HG02943 (cell line): ENCODE measurements around the gene TACR2.

Experiments
- ATAC-seq: cut with Tn5 transposase; IDR thresholded peaks from one replicate; pipeline ENCODE4 v1.9.1; 2021; ENCODE audit warnings: mild to moderate bottlenecking, low read depth, moderate library complexity; ENCODE audit not compliant: unreplicated experiment

Gene TACR2

DNA sequence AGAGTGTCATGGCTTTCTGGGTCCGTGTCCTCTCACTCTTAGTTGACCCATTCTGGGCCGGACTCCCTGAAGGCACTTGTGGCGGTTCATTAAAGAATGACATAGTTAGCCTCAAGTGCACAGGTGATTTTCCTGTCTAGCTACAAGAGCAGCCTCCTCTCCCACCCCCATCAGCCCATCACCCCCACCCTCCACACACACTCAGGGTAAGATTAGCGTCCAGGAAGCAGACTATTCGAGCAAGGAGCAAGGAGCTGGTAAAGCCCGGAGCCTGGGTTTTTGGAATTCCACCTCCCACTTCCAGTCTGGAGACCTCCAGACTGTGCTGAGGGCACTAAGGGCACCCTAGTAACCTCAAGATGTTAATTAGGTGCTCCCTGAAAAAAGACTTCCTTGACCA is 39.5 kb downstream of the TACR2 start:
- ATAC-seq, result no peak

DNA sequence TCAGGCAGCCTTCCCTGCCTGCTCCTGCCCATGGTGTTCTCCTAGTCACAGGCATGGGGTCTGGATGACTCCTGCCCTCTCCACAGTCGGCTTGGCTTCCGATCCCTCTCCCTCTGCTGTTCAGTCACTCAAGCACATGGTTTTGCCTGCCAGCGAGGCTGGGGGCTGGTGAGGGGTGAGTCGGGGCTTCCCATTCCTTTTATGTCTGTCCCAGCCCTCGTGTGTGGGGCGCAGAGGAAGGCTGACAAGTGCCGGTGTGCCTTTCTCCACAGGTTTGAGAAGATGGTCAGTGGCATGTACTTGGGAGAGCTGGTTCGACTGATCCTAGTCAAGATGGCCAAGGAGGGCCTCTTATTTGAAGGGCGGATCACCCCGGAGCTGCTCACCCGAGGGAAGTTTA is 40.1 kb downstream of the TACR2 start:
- ATAC-seq, result no peak

DNA sequence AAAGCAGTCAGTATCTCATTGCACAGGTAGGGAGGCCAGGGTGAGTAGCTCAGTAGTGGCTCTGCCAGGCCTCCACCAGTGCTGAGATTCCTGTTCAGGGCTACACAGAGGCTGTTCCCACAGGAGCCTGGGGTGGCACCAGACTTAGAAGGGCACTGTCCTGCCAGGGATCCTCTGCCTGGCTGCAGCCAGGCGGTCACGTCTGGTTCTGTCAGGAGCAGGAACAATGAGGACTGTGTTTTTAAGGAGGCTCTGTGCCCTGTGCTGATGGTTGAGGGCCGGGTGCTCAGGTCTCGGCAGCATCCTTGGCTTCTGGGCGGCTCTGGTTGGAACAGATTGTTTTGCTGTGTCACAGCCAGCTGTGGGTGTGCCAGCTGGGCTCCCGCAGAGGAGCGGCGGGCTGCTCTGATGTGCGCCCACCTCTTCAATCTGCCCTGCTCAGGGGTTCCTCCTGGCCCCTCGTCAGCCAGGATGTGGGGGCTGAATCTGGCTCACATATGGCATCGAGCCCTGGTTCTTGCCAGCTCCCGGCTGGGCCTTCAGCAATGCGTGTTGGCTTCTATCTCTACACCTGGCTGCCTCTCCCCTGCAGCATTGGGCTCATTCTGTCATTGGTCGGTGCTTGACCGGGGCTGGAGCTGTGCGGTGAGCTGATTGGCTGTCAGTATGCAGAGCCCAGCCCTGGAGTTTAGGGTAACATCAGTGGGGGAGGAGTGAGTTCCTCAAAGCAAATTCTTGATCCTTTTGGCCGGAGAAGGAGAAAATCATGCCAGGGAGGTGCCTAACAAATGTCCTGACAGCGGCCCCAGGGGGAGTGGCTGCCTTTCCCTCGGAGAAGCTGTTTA is 41.2 kb downstream of the TACR2 start:
- no peak for ATAC-seq

DNA sequence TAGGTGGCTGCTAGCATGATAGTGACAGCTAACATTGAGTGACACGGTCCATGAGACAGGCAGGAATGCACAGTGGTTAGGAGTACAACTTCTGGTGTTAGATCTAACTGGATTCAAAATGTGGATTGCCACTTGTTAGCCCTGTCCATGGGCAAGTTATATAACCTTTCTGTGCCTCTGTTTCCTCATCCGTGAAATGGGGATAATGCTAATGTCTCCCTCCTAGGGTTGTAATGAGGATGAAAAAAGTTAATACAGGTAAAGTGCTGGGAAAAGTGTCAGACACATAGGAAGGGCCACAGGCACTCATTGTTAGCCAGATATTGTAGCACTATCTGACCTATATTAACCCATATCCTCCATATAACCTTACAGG is 41.8 kb downstream of the TACR2 start:
- no peak for ATAC-seq

DNA sequence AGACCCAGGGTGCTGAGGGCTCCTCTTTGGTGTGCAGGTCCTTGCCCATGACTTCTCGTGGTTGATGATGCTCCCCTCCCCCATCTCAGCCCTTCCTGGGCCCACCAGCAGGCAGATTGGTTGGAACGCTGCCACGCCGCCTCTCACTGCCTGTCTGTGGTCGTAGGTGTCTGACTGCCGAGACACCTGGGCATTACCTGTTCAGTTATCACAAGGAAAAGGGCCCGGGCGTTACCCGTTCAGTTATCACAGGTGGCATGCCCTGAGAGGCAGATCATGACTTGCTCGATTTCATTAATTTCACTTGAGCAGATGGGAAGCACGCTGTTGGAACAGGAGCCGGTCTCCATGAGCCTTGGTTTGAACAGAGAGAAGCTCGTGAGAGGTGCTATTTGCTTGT is 42.5 kb downstream of the TACR2 start:
- ATAC-seq, result no peak

DNA sequence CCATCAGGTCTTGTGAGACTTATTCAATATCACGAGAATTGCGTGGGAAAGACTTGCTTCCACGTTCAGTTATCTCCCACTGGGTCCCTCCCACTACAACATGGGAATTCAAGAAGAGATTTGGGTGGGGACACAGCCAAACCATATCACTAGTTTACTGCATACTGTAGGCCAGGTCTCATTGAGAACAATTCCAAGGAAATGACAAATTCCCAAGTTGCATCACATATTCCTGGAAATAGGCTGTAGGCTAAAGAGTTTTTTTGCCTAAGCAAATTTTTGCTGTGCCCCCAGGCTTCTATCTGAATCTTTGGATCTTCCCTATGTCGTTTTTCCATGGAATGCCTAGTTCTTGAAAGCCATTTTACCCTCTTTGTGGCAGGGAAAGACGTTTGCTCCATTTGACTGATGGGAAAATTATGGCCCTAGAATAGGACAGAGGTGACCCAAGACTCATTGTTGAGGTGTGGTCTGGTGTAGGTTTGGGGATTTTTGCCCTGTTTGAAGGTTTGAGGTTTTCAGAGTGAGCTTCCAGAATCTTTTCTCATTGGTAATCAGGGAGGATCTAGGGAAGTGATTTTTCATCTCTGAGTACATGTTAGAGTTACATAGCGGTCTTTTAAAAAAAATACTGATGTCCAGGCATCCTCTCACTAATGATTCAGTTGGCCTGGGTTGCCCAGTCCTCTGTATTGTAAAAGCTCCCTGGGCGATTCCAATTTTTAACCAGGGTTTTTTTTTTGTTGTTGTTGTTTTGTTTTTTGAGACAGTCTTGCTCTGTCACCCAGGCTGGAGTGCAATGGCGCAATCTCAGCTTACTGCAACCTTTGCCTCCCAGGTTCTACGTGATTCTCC is 44.4 kb downstream of the TACR2 start:
- ATAC-seq, result no peak

DNA sequence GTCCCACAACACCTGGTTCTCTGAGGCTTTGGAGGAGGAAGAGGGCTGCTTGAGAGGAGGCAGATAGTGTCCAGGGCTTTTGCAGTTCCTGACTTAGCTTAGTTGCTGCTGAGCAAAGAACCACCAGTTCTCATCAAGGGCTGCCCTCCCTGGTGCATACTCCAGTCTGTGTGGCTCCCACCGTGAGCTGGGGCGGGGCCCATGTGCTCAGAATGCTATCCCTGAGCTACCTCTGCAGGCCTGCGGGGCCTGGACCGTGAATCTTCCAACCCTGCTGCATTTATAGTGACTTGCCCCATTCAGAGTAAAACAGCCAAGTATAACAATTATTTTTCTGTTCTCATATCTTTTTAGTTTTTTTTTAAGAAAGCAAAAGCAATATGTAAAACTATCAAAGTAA is 49.2 kb downstream of the TACR2 start:
- no peak for ATAC-seq

DNA sequence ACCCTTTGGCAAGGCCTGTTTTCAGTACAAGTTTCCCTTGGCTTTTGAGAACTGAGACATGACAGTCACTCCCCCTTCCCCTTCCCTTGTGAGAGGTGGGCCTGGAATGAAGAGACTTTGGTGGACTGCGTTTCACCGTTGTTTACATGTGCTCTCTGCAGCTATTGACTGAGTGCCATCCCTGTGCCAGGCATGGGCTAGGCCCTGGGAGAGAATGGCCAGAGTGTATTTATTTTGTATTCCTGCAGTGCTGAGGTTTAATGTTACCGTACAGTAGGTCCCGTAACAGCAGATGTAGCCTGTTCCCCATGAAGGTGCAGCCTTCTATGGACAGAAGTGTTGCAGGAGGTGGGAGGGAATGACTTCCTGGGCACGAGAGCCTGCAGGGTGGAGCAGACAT is 50.0 kb downstream of the TACR2 start:
- ATAC-seq, result no peak

DNA sequence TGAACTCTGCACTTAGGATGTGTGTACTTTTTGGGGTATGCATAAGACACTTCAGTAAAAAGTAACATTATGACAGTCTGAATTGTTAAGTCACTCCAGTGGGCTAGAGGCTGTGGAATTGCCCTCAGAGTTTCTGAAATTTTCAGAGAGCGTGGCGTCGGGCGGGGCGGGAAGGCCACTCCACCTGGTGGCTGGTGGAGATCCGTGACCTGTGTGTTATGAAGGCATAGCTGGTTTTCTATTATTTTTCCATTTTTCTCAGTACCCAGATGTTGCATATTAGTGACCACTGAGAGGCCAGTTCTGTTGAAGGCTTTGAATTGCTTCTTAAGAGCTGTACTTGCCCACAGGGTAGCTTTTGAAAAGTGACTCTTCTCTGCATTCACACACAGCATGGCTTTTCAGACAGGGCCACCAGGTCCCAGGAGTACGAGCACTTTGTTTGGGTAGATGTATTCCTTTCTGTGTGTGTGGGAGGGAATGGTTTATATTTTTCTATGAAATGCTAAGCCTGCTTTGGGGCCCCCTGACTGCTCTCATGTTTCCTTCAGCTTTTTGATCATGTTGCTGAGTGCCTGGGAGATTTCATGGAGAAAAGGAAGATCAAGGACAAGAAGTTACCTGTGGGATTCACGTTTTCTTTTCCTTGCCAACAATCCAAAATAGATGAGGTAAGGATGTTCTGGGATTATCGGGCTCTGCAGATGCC is 52.3 kb downstream of the TACR2 start:
- no peak for ATAC-seq

DNA sequence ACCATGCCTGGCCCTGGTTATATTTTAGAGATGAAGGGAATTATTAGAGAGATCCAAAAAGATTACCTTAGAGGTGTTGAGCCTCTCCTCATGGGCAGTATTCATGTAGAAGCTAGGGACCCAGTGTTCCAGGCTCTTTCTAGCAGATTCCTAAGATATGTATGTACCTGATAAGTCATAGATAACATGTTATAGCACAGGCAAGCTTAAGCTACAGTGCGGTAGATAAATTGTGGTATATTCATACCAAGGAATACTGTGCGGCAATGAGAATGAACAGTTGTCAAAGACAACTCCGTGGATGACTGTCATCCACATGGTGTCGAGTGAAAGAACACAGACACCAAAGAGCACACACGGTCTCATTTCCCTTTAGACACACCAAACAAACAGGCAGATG is 53.1 kb downstream of the TACR2 start:
- no peak for ATAC-seq

DNA sequence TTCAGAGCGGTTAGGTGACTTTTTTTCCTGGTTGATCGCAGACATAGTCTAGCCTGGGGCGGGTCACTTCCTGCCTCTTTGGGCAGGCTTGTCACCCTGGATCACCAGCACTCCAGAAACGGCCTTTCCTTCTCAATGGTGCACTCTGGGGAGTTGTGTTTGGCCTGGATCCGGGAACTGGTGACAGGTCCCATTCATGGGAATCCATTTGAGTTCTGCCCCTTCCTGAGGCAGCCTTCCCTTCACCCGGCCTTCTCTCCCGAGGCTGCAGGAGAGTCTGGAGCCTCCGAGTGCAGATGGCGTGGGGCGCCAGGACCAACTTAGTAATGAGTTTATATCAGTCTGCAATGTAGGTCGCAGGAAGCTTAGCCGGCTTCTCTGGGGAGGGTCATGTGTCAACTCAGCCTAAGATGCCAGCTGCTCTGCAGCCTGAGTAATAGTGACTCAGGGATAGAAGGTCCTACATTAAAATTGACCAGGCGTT is 54.2 kb downstream of the TACR2 start:
- ATAC-seq, result no peak

DNA sequence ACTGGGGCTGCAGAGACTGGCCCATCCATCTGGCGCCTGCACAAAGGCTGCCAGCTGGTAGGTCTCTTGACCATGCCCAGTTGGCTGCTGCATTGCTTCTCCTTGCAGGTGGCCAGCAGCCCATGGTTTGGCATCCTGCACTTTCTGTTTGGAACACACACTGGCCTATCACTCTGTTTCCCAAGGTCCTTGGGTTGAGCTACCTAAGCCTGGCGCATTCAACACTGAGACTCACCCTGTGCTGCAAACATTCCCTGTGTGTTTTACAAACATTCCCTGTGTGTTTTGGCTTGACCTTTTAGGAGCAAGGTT is 55.5 kb downstream of the TACR2 start:
- no peak for ATAC-seq

DNA sequence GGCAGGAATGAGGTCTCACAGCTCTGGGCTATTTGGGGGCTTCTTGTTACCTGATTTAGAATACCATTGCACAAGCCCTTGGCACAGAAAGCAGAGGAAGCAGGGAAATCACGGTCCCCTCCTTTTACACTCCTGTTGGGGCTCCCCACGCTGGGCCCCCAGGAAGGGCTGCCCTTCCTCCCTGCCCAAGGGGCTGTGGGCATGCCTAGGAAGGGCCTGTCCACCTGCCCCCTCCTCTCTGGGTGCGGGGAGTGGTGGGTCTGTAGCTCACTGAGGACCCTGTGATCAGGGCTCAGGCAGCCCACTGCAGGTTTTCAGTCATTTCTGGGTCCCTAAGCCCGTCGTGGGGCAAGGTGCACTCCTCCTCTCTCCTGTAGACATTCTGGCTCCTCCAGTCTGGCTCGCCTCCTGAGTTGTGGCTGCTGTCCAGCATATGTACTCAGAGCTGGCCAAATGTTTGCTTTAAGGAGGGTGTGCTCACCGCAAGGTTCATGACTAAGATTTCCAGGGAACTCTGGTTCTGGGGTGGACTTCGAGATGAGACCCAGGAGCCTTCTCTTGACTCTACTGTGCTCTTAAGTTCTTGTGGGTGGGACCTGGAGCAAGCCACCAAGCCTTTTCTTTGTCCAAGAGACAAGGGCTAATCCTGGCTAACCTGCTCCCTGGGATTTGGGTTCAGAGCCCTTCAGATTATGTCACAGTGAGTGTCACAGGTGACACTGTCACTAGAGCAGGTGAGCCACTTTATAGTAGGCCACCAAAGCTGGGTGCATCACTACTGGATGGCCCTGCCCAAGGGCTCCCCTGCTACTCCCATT is 56.0 kb downstream of the TACR2 start:
- ATAC-seq, result no peak

DNA sequence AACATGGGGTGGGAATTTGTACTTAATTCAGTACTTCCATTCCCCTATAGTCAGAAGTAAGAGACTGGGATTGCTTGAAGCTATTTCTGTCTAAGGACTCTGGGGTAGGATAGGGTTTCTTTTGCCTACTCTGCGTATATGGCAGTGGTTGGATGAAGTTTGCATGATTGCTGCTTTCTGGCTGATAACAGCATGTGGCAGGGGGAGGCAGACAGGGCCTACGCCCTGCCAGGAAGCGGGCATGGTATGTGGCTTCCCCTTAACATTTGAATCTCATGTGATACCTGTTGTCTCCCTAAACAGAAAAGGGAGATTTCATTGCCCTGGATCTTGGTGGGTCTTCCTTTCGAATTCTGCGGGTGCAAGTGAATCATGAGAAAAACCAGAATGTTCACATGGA is 57.1 kb downstream of the TACR2 start:
- ATAC-seq, result no peak

DNA sequence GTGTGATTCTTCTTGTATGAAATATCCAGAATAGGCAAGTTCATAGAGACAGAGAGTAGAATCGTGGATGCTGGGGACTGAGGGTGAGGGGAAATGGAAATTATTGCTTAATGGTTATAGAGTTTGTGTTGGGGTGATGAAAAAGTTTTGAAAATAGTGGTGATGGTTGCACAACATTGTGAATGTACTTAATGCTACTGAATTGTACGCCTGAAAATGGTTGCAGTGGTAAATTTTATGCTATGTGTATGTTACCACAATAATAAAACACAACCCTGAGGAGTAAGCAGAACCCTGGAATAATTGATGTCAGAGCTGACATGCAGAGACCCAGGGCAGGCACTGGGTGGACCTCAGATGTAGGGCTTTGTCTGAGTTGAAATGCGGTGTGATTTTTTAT is 57.6 kb downstream of the TACR2 start:
- no peak for ATAC-seq

DNA sequence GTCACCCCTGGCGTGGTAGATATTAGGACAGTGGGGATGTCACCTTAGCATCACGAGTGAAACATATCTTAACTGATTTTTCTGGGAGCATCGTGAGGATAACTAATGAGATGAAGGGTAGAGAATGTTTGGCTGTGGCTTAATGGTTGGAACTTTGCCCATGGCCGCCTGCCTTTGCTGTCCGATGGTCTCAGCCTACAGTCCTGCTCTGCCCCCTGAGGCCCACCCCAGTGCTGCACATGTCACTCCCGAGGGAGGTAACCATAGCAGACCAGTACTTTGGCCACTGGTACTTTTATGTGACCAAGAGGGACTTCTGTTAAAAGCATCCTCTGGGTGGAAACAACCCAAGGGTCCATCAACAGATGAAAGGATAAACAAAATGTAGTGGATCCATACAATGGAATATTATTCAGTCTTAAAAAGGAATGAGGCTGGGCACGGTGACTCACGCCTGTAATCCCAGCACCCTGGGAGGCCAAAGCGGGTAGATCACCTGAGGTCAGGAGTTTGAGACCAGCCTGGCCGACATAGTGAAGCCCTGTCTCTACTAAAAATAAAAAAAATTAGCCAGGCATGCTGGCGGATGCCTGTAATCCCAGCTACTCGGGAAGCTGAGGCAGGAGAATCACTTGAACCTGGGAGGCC is 58.4 kb downstream of the TACR2 start:
- no peak for ATAC-seq

DNA sequence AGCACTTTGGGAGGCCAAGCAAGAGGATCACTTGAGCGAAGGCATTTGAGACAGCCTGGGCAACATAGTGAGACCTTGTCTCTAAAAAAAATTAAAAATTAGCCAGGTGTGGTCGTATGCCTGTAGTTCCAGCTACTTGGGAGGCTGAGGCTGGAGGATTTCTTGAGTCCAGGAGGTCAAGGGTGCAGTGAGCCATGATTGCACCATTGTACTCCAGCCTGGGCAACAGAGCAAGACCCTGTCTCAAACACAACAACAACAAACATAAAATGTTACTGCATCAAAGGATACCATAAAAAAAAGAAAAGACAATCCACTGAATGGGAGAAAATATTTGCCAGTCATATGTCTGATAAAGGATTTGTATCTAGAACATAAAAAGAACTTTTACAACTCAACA is 60.5 kb downstream of the TACR2 start:
- ATAC-seq, result no peak

DNA sequence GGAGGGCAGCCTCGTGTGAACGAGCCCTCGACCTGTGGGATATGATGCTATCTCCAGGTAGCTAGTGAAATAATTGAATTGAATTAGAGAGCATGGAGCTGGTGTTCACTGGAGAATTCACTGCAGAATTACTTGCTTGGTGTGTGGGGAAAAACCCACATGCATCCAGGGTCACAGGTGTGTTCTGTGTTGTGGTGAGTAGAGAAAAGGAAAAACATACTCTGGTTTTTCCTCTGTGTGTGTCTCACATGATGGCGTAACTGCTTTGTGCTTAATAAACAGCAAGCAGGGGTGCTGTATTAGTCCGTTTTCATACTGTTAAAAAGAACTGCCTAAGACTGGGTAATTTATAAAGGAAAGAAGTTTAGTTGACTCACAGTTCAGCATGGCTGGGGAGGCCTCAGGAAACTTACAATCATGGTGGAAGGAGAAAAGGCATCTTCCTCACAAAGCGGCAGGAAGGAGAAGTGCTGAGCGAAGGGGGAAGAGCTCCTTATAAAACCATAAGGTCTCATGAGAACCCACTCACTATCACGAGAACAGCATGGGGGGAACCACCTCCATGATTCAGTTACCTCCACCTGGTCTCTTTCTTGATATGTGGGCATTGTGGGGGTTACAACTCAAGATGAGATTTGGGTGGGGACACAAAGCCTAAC is 62.6 kb downstream of the TACR2 start:
- no peak for ATAC-seq
